Measurements from ENCODE around the gene OVCH1.

- TF ChIP-seq CTCF (IDR thresholded peaks at IDR 0.05): no peak
- no peak for TF ChIP-seq POLR2AphosphoS5 (IDR thresholded peaks at IDR 0.05)
- TF ChIP-seq POLR2A (IDR thresholded peaks at IDR 0.05): no peak
Measured at GRCh38 chr12:29460082-29460481, 37.4 kb downstream of the OVCH1 start.
